GDM1 (cell line): ENCODE data around the gene MPP2.
A peak's percentile ranks its signal among the peaks of the same experiment; 100 is the strongest.
"Not testable (repeated sequence)": the region's sequence is repeated elsewhere in the genome, so short reads cannot be mapped to it uniquely, and the experiment has no call there.

Experiments
- DNase-seq: peaks from one replicate; lab custom pipeline; 2025; lab: John Stamatoyannopoulos, UW

MPP2 gene, protein sequence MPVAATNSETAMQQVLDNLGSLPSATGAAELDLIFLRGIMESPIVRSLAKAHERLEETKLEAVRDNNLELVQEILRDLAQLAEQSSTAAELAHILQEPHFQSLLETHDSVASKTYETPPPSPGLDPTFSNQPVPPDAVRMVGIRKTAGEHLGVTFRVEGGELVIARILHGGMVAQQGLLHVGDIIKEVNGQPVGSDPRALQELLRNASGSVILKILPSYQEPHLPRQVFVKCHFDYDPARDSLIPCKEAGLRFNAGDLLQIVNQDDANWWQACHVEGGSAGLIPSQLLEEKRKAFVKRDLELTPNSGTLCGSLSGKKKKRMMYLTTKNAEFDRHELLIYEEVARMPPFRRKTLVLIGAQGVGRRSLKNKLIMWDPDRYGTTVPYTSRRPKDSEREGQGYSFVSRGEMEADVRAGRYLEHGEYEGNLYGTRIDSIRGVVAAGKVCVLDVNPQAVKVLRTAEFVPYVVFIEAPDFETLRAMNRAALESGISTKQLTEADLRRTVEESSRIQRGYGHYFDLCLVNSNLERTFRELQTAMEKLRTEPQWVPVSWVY

DNA sequence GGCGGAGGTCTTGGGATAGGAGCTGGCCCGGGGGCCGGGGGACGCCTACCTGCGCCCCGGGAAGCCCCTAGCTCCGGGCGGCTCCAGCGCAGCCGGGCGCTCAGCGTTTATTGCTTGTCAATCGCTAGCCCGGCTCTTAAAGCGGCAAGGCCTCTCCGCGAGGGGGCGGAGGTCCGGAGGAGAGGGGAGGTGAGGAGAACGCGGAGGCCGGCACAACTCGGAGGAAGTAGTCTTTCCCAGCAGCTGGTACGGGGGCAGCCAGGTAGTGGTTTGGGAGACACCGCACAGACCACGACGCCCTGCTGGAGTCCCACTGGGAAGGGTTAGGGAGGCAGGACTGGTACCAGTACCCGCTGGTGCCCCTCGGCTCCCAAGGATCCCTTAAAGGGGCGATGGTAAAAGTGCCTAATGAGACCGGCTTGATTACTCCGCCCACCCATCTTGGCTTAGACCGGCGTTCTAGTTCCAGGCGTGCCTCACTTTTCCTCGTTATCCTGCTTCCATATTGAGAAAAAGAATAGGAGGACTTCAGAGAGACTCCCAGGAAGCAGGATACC is at the start of gene MPP2:
TSS of gene MPP2 (minus strand) at position 112 of the 557 bp plus-strand sequence. CDS start 3,076 bp downstream, outside the sequence.
- DNase-seq = peak; percentile 50

DNA sequence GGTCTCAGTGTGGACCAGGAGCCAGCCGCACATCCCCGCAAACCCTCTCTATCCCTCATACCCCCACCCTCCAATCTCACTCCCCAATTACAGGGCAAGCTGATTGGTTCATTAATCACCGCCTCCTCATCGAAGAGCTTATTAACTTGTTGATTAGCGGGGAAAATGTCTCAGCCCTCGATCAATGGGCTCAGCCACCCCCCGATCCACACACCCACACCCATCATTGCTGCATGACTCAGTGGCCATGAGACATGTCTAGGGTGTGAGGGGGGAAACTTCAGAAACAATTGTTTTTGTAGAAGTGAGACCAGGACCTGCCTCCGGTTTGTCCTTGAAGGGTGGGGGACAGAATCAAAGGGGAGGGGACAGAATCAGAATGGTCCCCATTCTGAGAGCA is 48.9 kb upstream of the MPP2 start:
- DNase-seq = no peak

DNA sequence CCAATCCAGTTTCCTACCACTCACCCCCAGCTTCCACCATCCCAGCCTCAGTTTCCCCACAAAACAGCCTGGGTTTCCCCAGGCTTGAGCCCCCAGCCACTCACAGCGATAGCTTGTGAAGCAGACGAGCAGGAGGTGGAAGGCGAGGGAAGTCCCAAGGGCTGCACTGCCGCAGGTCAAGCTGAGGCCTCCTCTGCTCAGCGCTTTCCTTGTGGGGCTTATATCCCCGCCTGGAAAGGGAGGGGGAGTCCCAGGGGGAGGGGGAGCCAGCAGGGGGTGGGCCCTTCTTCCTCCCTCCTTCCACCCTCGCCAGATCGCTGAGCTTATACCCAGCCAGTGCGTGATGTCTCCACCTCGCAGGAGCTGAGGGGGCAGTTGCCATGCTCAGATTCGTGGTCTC is 46.4 kb upstream of the MPP2 start, which contains the start of gene PYY:
TSS of gene PYY (minus strand) at position 195 of the 400 bp plus-strand sequence. CDS start 457 bp downstream, outside the sequence.
- no peak for DNase-seq

DNA sequence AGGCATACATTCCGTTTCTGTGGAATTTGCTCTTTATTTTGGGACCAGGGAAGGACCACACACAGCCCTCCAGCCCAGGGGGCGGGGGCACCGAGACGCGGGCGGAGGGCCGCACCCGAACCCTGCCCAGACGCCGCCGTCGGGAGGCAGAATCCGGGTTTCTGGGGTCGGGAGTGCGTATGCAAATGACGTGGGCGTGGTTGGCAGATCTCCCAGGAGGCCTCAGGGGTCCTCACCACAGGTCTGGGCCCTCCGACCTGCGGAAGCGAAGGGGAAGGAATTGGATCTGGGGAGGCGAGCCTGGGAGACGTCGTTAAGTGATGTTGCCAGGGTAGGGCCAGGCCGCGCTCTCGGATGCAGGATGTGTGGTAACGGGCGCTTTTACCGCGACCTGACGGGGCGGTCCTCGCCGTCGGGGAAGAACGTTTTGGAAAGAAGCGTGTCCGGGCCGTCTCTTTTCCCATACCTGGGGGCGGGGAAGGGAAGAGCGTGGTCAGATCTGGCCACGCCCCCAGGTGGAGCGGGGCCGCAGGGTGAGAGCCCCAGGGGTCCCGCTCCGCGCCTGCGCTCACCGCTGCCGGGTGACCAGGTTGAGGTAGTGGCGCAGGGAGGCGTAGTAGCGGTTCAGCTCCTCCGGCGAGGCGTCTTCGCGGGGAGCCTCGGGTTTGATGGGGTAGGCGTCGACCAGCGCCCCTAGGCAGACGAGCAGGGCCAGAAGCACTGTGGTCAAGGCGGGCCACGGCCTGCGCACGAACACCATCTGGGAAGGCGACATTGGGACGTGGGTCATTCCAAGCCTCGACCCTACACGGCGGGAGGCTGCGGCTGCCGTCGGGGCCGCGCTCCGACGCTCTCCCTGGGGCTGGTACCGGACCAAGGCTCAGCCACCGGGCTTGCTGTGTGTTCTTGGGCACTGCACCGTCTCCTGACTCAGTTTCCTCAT is 45.7 kb upstream of the MPP2 start:
- no peak for DNase-seq

DNA sequence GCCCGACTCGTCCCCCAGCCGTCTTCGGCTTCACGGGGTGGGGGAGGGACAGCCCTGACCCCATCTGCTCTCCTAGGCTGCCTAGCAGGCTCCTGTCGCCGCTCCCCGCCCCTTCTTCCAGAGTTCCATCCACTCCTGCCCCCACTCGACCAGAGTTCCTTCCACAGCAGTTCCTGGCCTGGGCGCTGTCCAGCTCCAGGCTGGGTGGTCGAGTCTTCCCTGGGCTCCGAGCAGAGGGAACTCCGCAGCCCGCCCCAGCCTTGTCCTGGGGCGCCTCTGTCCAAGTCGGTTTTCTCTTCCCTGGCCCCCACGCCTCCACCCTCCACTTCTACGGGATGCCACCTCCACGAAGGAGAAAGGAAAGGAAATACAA is 45.0 kb upstream of the MPP2 start:
- DNase-seq = no peak

DNA sequence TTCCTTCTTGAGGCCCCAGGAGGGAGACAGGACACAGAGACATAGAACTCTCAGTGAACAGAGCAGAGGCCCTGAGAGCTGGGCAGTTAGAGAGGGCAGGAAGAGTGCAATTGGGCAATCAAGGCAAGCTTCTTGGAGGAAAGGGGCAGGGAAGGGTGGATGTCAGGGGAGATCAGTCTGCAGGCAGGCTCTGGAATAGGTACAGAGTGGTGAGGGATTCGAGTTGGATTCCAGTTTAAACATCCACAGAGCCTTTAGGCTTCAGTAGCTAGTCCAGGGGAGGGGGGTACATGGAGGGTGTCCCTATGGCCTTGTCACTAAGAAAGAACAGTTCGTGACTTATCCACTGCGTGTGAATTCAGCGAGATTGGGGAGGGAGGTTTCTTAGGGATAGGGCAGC is 44.4 kb upstream of the MPP2 start:
- no peak for DNase-seq

DNA sequence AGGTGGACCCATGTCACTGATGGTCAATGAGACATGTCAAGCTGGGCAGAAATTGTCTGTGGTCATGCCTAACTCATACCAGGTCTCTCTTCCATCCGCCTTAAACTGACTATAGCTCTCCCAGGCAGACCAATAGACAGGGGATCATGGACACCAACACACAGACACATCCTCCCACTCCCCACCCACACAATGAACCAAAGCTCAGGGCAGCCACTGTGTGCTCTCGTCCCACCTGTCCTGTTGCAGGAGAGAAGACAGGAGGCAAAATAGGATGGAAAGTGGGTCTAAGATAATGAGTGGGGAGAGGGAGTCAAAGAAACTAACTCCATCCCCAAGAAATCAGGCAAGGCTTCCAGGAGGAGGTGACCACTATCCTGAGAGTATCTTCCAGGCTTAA is 43.2 kb upstream of the MPP2 start:
- DNase-seq = no peak

DNA sequence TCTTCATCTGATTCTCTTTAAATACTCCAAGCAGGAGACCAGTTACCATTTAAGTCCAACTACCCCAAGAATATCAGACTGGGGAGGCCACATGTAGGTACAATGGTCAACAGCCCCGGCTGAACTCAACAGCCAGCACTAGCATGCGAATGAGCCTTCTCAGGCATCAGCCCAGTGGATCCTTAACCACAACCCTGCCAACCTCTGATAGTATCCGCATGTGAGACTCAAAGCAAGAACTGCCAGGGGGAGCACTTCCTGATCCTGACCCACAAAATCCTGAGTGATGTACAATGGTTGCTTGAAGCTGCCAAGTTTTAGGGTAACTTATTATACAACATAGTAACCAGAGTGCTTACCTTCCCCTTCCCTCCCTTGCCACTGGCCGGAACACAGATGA is 42.4 kb upstream of the MPP2 start:
- no peak for DNase-seq

DNA sequence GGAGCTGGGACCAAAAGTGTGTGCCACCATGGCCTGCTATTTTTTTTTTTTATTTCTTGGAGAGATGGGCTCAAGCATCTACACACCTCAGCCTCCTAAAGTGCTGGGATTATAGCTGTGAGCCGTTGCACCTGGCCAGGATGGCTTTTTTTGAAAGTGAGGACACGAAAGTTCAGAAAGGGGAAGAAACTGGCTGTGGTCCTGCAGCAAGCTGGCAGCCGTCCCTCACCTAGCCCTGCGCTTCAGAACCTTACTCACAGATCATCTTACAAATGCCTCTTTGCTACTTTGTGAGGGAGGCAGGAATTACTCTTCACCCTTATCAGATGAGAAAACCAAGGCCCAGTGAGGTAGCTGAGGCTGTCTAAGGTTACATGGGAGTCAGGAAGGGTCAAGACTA is 39.4 kb upstream of the MPP2 start:
- DNase-seq = no peak

DNA sequence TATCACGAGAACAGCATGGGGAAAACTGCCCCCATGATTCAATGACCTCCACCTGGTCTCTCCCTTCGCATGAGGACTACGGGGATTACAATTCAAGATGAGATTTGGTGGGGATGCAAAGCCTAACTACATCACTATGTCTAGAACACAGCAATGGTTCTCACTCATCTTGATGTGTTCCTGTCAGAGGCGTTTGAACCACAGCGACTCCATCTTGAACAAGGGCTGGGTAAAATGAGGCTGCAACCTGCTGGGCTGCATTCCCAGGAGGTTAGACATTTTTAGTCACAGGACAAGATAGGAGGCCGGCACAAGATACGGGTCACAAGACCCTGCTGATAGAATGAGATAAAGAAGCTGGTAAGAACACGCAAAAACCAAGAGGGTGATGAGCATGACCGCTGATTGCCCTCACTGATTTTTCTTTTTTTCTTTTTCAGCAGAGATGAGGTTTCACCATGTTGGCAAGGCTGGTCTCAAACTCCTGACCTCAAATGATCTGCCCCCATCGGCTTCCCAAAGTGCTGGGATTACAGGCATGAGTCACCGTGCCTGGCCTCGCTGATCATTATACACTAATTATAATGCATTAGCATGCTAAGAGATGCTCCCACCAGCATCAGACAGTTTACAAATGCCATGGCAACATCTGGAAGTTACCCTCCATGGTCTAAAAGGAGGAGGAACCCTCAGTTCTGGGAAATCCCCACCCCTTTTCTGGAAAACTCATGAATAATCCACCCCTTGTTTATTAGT is 37.9 kb upstream of the MPP2 start:
- DNase-seq = no peak

DNA sequence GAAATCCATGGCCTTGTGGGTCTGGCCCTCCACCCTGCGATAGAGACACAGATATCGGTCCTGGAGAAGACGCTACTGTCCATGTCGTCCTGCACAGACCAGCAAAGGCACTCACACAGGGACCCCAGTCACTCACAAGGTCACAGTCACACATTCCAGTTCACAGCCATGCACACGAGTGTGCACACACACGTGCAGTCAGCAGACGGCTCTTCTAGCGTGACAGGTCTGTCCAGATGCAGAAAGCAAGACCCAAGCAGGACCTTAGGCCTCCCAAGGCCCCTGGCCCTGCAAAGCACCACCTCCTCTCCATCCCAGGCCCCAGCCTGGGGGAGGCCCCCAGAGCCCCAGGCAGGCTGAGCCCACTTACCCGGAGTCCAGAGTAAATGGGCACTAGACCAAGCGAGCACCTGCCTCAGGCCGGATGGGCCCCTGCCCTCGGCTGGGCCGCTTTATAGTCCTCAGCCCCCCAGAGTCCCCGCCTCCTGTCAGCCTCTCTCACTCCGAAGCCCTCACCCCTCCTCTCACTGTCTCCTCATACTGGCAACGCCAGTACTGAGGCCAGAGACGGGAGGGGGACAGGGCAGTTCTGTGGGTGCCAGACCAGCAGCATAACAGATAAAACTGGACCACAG is 34.8 kb upstream of the MPP2 start, which contains the start of gene PPY:
TSS of gene PPY (minus strand) at position 426 of the 635 bp plus-strand sequence. CDS start 822 bp downstream, outside the sequence.
- DNase-seq = no peak

DNA sequence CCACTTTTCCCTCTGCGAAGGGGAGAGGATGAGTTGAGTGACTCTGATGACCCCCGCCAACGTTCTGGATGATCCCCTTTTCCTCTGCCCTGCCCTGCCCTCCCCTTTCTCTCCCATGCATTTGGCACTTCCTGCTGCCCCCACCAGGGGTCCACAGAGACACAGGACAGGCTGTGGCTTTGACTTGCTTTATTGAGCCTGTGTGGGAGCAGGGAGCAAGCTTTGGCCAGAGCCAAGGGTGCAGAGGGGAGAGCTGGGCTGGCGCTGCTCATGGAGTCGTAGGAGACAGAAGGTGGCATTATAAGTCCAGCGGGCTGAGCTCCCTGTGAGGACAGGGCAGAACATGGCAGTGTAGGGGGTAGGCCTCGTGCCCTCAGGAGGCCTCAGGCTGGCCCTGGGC is 33.3 kb upstream of the MPP2 start:
- no peak for DNase-seq

DNA sequence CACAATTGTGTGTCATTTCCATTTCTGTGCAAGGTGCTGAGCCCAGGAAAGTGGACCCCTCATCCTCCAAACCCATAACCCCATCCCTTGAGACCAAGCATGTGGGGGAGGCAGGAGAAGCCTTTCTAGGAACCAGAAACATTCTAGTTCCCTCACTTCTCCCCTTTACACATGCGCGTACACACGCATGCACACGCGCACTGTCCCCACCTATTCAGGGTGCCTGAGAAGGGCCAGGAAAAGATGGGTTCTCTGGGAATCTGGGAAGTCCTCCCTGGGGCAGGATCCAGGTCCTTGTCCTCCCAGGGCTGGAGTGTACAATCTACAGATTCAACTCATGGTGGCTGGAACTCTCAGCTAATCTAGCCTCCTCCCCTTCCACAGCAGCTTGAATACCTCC is 32.5 kb upstream of the MPP2 start:
- no peak for DNase-seq

DNA sequence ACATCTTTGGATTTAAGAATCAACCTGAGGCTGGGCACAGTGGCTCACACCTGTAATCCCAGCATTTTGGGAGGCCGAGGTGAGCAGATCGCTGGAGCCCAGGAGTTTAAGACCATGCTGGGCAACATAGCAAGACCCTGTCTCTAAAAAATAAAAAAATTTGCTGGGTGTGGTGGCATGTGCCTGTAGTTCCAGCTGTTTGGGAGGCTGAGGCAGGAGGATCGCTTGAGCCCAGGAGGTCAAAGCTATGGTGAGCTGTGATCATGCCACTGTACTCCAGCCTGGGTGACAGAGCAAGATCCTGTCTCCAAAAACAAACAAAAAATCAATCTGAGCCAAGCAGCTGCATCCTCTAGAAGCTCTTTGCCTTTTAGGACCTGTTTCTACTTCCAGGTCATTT is 32.1 kb upstream of the MPP2 start:
- not testable (repeated sequence) for DNase-seq

DNA sequence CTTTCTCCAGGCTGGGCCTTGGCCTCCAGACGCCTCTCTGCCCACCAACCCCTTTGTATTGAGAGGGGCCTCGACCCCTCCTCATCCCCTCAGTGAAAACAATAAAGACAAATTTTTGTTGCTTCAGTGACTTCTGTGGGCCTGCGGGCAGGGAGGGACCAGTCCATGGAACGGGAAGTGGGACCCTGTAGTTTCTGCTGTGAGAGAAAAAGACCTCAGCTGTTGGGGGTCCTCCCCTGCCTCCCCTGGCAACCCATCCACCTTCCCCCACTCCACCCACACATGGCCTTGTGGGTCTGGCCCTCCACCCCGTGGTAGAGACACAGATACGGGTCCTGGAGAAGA is 31.5 kb upstream of the MPP2 start:
- DNase-seq = no peak

DNA sequence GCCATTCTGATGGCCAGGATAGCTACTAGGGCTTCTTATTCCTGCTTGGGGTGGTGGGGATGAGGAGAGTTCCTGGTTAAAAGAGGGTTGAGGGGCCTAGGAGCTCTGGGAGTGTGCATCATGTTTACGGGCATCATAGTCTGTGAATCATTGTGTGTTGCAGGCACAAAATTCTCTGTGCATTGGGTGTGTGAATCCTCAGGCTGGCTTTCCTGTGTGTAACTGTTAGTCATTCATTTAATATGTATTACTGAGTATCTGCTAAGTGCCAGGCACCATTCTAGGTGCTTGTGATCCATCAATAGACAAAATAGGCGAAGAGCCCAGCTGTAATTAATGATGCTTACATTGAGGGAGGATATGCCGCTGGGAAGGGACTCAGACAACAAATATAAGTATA is 29.1 kb upstream of the MPP2 start:
- no peak for DNase-seq

DNA sequence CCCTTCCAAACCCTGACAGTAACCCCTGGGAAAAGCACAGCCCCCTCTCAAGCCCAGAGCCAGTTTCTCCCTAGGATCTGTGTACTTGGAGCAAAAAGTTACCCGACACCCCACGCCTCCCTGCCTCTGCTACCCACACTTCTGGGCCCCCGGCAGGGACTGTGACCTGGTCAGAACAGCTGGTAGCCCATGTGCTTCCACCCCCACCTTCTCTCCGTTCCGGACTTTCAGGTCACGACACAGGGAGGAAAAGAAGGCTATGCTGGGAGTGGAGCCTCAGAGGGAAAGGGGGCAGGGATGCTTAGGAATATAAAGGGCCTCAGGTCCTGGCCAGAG is 28.6 kb upstream of the MPP2 start:
- no peak for DNase-seq

DNA sequence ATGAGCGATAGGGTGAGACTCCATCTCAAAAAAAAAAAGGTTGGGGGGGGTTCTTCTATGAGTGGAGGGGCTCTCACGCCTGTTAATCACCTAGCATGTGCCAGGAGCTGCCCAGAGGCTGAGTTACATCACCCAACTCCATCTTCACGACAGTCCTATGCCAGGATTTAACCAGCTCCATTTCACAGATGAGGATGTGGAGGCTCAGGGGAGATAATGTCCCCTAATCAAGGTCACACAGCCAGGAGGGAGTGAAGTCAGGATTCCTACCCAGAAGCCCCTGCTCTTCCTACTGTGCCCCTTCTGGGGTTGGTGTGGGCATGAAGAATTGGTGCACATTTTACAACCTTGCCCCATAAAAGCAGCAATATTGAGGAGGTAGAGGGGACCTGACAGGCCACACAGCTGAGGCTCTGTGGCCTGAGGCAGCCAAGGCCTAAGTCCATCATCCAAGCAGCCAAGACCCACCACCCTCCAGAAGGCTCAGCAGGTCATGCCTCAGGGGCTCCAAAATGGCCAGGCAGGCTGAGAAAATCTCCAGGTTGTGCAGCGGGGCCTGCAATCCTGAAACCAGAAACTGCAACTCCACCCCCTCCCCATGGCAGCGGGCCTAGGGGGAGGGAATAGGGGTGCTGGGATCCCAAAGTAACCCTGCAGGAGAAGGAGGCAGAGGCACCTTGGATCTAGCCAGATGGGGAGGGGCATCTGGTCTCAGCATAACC is 28.0 kb upstream of the MPP2 start:
- DNase-seq = no peak

DNA sequence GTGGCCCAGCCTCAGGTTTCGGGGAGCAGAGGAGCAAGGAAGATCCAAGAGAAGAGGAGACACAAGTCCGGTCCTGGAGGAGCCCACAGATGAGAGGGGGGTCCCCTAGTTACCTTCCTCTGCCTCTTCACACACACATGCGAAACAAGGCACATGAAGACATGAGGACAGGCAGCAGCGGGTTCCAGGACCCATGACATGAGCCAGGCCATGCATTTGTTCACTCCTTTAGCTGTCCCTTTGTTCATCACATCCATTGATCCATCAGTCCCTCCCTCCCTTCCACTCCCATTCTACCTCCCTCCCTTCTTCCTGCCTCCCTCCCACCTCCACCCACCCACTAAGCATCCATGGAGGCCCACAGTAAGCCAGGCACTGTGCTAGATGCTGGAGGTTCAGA is 25.6 kb upstream of the MPP2 start:
- DNase-seq = no peak

DNA sequence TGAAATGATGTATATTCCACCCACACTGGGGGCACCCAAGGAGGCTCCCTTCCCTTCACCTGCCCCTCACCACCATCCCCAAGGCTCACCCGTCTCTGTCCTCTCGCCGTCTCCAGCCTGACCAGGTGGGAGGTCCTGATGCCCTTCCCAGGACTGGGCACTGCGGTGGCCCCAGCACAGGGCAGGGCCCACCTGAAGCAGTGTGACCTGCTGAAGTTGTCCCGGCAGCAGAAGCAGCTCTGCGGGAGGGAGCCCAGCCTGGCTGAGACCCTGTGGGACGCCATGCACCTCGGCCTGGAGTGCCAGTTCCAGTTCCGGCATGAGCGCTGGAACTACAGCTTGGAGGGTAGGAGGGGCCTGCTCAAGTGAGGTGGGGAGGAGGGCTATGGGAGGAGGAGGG is 25.0 kb upstream of the MPP2 start:
- DNase-seq = no peak
